Nephron (organoid): Measurements from ENCODE around the gene ZNF581.

Source experiments
- H3K27ac Mint-ChIP-seq, 3 experiments: 2 replicates each; pipeline ENCODE4 v1.8.0; 2020; ENCODE audit warnings: mixed read lengths in 3 of 3, mild to moderate bottlenecking in 2 of 3, moderate library complexity in 1 of 3
- H3K27me3 Mint-ChIP-seq: 2 replicates; pipeline ENCODE4 v1.8.0; 2021; ENCODE audit warnings: low read depth, mild to moderate bottlenecking, moderate library complexity, mixed read lengths
- H3K36me3 Mint-ChIP-seq: 2 replicates; pipeline ENCODE4 v1.8.0; 2020; ENCODE audit warnings: low read depth, mixed read lengths
- H3K4me1 Mint-ChIP-seq: 2 replicates; pipeline ENCODE4 v1.8.0; 2020; ENCODE audit warnings: mixed read lengths
- H3K4me3 Mint-ChIP-seq, 3 experiments: 2 replicates each; pipeline ENCODE4 v1.8.0; 2020; ENCODE audit warnings: mild to moderate bottlenecking in 3 of 3, mixed read lengths in 3 of 3, moderate library complexity in 2 of 3
- H3K9me3 Mint-ChIP-seq: 2 replicates; pipeline ENCODE4 v1.8.0; 2020; ENCODE audit warnings: mixed read lengths
- CTCF ChIP-seq, 3 experiments: fragments of 200-600 bp; sonication (generic); IDR thresholded peaks; one replicate each; pipeline ENCODE4 v1.5.0; 2021; ENCODE audit warnings: antibody characterized with exemption in 3 of 3; ENCODE audit not compliant: unreplicated experiment in 3 of 3

Gene ZNF581

DNA sequence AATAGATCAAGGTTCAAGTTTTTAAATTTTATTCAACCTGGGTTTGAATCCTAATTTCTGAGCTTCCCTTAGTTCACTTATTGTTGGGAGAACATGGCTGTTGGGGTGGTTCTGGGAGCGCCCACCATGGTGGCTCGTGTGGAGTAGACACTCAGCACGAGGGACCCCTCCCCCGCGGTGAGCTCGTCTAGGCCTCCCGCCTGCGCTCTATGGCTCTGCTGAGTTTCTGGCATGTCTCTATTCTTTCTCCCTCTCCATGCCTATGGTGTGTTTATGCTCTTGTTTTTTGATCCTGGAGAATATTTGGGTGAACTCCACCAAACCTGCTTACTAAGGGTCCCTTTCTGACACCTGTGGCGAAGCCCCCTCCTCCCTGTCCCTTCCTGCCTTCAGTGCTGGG lies 30.0 kb downstream of the ZNF581 start:
- H3K36me3 Mint-ChIP-seq = peaks cover 48% of the 10 kb centered on the region
- TF ChIP-seq CTCF (IDR thresholded peaks at IDR 0.05; ENCODE audit: unreplicated experiment in 3 of 3) = no peak
- no peaks in the 10 kb centered on the region for H3K27me3 Mint-ChIP-seq
- no peaks in the 10 kb centered on the region for H3K9me3 Mint-ChIP-seq
- H3K27ac Mint-ChIP-seq = peak overlapping the region; percentile 10 to 63 (median 27)
- H3K4me1 Mint-ChIP-seq = peaks cover 44% of the 10 kb centered on the region
- peak overlapping the region; percentile 41 to 73 (median 44) for H3K4me3 Mint-ChIP-seq

DNA sequence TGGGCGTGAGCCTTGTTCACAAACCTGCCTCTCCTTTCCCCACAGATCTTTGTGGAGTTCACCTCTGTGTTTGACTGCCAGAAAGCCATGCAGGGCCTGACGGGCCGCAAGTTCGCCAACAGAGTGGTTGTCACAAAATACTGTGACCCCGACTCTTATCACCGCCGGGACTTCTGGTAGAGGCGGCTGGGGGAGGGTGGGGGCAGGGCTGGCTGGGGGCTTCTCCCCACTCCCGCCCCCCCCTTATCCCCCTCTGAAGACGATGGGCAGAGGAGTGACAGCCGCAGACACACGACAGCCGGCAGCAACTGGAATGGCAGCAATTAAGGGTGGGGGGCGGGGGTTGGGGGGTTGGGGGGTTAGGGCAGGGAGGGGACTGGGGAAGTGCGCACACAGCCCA lies 30.4 kb downstream of the ZNF581 start:
- Mint-ChIP-seq H3K4me3 (peak overlapping the region; percentile 41 to 73 (median 44)), H3K36me3 (peaks cover 52% of the 10 kb centered on the region), H3K27me3 (no peaks in the 10 kb centered on the region), H3K27ac (peak overlapping the region; percentile 10 to 63 (median 27)), H3K4me1 (peaks cover 44% of the 10 kb centered on the region), H3K9me3 (no peaks in the 10 kb centered on the region)
- TF ChIP-seq CTCF (IDR thresholded peaks at IDR 0.05; ENCODE audit: unreplicated experiment in 3 of 3) = no peak

DNA sequence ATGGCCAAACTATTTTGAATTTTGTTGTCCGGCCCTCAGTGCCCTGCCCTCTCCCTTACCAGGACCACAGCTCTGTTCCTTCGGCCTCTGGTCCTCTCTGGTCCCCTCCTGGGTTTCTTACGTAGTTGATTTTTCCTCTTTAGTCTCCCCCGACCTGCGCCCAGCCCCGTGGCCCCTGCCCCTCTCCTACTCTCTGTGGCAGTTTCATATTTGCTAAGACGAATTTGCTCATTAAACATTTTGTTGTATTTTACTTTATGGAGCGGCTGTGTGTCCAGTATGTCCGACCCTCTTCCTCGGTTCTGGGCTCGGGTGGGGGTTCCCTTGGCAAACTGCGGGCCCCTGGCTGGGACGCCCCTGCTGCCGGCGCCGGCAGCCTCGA lies 31.0 kb downstream of the ZNF581 start:
- Mint-ChIP-seq H3K9me3 (no peaks in the 10 kb centered on the region), H3K36me3 (peaks cover 52% of the 10 kb centered on the region), H3K27ac (peak overlapping the region in 2 of 3 experiments; percentile 65 to 68), H3K27me3 (no peaks in the 10 kb centered on the region), H3K4me3 (peak overlapping the region; percentile 73 to 82 (median 79)), H3K4me1 (peaks cover 44% of the 10 kb centered on the region)
- no peak for TF ChIP-seq CTCF (IDR thresholded peaks at IDR 0.05; ENCODE audit: unreplicated experiment in 3 of 3)

DNA sequence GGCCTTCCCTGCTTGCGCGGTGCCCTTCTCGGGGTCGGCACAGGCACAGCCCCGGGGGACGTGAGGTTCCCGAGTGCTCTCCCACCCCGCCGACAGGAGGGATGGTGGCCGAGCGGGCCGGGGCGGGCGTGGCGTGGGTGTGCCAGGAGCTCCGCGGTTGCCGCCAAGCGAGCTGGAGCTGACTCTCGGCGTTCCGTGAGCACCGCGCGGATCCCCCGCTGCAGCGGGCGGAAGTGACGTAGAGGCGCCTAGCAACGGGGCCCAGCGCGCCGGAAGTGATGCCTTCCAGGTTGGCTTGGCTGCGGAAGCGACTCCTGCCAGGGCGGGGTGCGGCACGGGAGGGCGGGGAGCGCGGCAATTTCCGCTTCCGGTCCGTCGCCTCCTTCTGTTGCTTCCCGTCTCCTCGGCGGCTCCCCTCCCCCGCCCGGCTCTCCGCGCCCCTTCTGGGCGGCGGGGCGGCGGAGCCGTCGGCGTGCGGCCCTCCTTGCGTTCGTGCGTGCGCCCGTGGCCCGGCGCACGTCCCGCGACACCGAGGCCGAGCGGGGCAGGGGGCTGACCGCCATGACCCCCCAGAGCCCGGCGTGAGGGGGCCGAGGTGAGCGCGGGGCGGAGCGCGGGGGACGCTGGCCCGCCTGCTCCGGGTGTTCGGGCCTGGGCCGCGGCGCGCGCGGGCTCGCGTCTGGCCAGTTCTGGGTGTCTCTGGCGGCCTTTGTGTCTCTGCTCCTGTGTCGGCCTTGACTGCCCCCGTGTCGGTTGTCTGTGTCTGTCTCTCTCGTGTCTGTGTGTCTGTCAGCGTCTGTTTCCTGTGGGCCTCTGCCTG lies 31.6 kb downstream of the ZNF581 start, which contains the start of gene EPN1:
Gene EPN1 (plus strand): TSS at position 386 of the 820 bp plus-strand sequence. CDS start 3,402 bp downstream, outside the sequence.
- no peaks in the 10 kb centered on the region for H3K27me3 Mint-ChIP-seq
- H3K9me3 Mint-ChIP-seq = no peaks in the 10 kb centered on the region
- H3K4me1 Mint-ChIP-seq = peaks cover 44% of the 10 kb centered on the region
- H3K4me3 Mint-ChIP-seq = peak within 1 kb of the TSS; percentile 95 to 98 (median 97)
- H3K27ac Mint-ChIP-seq = peak within 1 kb of the TSS; percentile 69 to 94 (median 92)
- TF ChIP-seq CTCF (IDR thresholded peaks at IDR 0.05; ENCODE audit: unreplicated experiment in 3 of 3) = no peak
- peaks cover 54% of the 10 kb centered on the region for H3K36me3 Mint-ChIP-seq

DNA sequence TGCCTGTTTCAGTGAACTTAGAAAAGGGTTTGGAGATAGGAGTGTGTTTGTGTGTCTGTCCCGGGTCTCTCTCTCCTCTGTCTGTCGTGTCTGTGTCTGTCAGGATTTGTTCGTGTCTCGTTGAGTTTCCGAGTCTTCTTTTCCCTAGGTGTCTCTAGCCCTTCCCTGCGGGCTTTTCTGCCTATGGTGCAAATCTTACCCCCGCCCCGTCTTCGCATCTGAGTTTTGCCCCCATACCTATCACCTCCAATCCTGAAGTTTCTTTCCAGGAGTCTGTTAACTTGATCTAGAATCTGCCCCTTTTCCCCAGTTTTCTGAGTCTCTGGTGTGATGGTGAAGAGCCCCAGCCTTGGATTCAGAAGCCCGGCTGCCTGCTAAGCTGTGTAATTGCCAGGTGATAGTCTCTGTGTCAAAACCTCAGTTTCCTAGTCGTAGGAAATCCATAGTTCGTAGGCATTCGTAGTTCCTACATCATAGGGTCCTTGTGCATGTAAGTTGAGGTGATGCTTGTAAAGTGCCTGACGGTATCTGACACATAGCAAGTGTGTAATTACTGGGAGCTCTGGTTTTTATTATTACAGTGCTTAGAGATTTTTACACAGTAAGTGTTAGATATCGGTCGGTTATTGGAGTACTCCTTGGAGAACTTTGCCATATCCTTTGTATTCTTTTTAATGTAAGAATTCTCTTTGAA lies 32.4 kb downstream of the ZNF581 start:
- no peak for TF ChIP-seq CTCF (IDR thresholded peaks at IDR 0.05; ENCODE audit: unreplicated experiment in 3 of 3)

More for the DNA sequence above, 32.4 kb downstream of the ZNF581 start:
- Mint-ChIP-seq H3K36me3 (peaks cover 53% of the 10 kb centered on the region), H3K27ac (peak overlapping the region; percentile 69 to 94 (median 92)), H3K4me3 (peak overlapping the region; percentile 95 to 98 (median 97)), H3K27me3 (no peaks in the 10 kb centered on the region), H3K4me1 (peaks cover 44% of the 10 kb centered on the region), H3K9me3 (no peaks in the 10 kb centered on the region)
